Immature natural killer cell (primary cell): ENCODE measurements around the gene CEP70. TPM values are rescaled to one million over a fixed set of nuclear protein-coding genes. Genes with fewer than 3 reads are reported as not detected.
"Not testable (repeated sequence)": the region's sequence is repeated elsewhere in the genome, so short reads cannot be mapped to it uniquely, and the experiment has no call there.

Experiments used
- DNase-seq, 3 donors: peaks; one replicate each; pipeline ENCODE4 v3.0.0; 2022; ENCODE audit warnings: mixed read lengths in 1 of 3
- H3K27ac Mint-ChIP-seq, 6 donors: one replicate each; pipeline ENCODE4 v1.8.0; 2020; ENCODE audit warnings: mixed read lengths in 6 of 6, mild to moderate bottlenecking in 5 of 6, inconsistent platforms in 4 of 6, moderate library complexity in 3 of 6
- H3K27me3 Mint-ChIP-seq, 3 donors: one replicate each; pipeline ENCODE4 v1.8.0; 2020 to 2021; ENCODE audit warnings: low read depth in 3 of 3, mild to moderate bottlenecking in 3 of 3, mixed read lengths in 3 of 3, moderate library complexity in 3 of 3, inconsistent platforms in 1 of 3
- H3K36me3 Mint-ChIP-seq, 3 donors: one replicate each; pipeline ENCODE4 v1.8.0; 2020; ENCODE audit warnings: mixed read lengths in 3 of 3, inconsistent platforms in 2 of 3, mild to moderate bottlenecking in 2 of 3
- H3K4me1 Mint-ChIP-seq, 2 donors: one replicate each; pipeline ENCODE4 v1.8.0; 2020; ENCODE audit warnings: inconsistent platforms in 2 of 2, mild to moderate bottlenecking in 2 of 2, mixed read lengths in 2 of 2, moderate library complexity in 1 of 2
- H3K4me3 Mint-ChIP-seq, 5 donors: one replicate each; pipeline ENCODE4 v1.8.0; 2020; ENCODE audit warnings: mild to moderate bottlenecking in 5 of 5, mixed read lengths in 5 of 5, inconsistent platforms in 3 of 5, moderate library complexity in 3 of 5
- H3K9me3 Mint-ChIP-seq, 6 donors: one replicate each; pipeline ENCODE4 v1.8.0; 2020; ENCODE audit warnings: mild to moderate bottlenecking in 6 of 6, mixed read lengths in 6 of 6, inconsistent platforms in 4 of 6, moderate library complexity in 3 of 6
- polyA plus RNA-seq, 3 donors: library from polyadenylated mRNA; unstranded; fragments of 300-500 nt; fragmentation: Illumina TruSeq; gene quantifications; one replicate each; pipeline ENCODE4 v1.2.3, GENCODE V29; 2021

The CEP70 gene
- polyA plus RNA-seq, 3 donors from 2014 or later: 2.5 to 8.6 (median 7.5) TPM

DNA sequence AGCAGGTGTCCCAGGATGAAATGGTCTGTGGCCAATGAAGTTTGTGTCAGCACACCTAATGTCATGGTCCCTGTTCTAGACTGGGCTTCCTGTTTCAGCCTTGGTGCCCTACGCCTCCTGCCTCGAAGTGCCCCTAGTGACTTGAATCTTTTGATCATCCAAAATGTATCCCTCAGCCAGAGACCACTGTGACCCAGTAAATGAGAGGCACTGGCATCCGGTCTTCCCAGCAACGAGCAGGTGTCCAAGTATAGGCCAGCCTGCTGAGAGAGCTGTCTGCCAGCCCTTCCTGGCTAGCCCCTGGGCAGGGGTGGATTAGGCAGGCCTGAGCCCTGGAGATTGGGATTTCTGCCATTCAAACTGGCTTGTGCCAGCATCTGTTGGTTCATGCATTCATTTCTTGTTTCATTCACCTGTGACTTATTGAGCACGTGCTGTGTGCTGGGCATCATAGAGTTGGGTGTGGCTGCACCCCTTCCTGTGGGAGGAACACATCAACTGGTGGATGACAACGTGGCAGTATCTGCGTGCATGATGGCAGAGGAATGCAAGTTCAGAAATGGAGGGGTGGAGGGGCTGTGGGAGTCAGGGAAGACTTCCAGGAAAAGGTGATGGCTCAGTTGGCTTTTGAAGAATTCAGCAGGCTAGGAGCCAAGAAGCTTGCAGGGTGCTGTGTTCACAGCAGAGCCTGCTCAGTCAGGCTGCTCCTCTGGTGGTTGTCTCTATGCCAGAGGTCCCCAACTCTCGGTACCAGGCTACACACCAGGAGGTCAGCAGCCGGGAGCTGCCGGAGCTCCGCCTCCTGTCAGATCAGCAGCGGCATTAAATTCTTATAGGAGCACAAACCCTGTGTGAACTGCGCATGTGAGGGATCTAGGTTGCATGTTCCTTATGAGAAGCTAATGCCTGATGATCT is 138.0 kb downstream of the CEP70 start:
- no peak for DNase-seq
- H3K4me3 Mint-ChIP-seq: no peak overlapping the region
- H3K36me3 Mint-ChIP-seq: no peaks in the 10 kb centered on the region
- no peaks in the 10 kb centered on the region for H3K4me1 Mint-ChIP-seq
- no peak overlapping the region for H3K27ac Mint-ChIP-seq
- H3K9me3 Mint-ChIP-seq: no peaks in the 10 kb centered on the region
- H3K27me3 Mint-ChIP-seq: peaks cover 2 to 5% (median 4%) of the 10 kb centered on the region in 3 donors

DNA sequence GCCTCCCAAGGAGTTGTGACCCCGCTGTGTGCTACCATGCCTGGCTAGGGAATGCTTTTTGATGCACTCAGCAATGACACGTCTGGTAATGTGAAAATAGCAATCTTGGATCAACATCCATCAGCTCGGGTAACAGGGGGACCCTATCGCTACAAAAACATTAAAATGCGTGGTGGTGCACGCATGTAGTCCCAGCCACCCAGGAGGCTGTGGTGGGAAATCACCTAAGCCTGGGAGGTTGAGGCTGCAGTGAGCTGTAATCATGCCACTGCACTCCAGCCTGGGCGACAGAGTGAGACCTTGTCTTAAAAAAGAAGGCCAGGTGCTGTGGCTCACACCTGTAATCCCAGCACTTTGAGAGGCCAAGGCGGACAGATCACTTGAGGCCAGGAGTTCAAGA is 140.1 kb downstream of the CEP70 start:
- not testable (repeated sequence) for H3K27me3 Mint-ChIP-seq, DNase-seq, H3K9me3 Mint-ChIP-seq, H3K4me3 Mint-ChIP-seq, H3K36me3 Mint-ChIP-seq, H3K27ac Mint-ChIP-seq, H3K4me1 Mint-ChIP-seq

DNA sequence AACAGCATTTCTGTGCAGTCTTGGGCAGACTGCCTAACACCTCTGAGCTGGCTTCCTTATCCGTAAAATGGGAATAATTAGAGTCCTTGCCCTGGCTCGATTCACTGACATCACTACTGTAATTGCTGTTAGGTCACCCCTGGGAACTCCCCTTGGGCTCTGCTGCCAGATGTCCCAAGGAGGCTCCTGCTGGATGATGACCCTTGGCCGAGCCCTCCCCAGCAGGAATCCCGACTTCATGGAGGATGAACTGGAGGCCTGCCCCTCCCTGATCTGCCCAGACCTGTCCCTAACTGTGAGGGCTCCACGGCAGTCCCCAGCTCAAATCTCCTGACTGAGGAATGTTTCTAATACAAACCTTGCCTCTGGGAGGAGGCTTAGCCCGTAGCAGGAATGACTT is 141.6 kb downstream of the CEP70 start:
- H3K9me3 Mint-ChIP-seq: no peaks in the 10 kb centered on the region
- no peaks in the 10 kb centered on the region for H3K36me3 Mint-ChIP-seq
- no peak overlapping the region for H3K27ac Mint-ChIP-seq
- no peak overlapping the region for H3K4me3 Mint-ChIP-seq
- no peak for DNase-seq
- no peaks in the 10 kb centered on the region for H3K4me1 Mint-ChIP-seq
- H3K27me3 Mint-ChIP-seq: peaks cover 3 to 8% (median 4%) of the 10 kb centered on the region in 3 donors

DNA sequence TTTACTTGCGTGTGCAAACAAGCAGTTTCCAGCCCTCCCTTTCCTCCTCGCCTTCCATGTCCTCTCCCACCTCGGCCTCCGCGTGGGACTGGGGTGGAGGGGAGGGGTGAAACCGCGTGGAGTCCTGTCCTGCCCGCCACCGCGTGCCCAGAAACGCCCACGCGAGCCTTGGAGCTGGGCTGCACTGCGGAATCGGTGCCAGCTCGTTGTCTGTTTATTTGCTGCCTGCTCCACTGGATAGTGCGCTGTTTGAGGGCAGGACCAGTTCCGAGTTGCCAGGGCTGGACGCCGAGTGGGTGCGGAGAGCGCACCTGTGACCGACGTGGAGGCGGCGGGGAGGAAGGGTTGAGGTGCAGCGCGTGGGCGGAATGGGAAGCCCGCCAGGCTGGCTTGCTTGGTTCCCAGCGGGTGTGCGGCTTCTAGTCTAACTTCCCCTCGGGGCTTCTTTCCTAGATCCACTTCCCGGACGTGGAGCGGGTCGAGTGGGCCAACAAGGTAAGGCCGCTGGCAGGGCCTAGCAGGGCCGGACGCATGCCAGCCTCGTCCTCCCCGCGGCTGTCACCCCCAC is 142.4 kb downstream of the CEP70 start:
- Mint-ChIP-seq H3K4me1 (no peaks in the 10 kb centered on the region), H3K36me3 (no peaks in the 10 kb centered on the region), H3K9me3 (no peaks in the 10 kb centered on the region)

DNA sequence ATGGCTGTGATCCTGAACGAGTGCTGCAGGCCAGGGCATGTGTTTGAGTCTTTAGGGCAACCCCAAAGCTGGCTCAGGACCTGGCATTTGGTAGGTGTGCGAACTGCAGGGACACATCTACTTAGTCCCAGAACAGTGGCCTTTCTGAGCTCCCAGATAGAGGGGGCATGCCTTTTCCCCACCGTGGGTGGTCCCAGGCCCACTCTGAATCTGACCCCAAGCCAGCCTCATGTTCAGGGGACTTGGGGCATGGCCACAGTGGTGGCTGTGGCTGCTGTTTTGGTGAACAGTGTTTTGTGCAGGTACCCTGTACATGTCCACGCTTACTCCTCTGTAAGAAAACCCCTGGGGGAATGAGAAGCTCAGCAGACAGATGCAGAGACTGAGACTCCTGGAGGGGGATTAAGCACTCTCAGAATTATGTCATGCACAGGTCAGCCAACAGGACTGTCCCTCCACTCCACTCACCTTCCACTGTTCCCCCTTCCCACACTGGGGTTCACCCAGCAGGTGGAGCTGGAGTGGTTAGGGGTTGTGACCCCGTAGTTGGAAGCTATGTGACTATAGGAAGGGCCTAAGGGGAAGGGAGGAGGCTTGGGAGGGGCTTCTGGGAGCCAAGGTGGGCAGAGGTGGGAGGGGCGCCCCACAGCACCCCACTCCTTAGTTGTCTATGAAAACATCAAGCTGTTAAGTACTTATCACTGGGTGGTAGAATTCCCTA is 143.2 kb downstream of the CEP70 start:
- H3K9me3 Mint-ChIP-seq: no peaks in the 10 kb centered on the region
- DNase-seq: no peak
- peaks cover 3 to 8% (median 4%) of the 10 kb centered on the region in 3 donors for H3K27me3 Mint-ChIP-seq
- H3K27ac Mint-ChIP-seq: no peak overlapping the region
- H3K36me3 Mint-ChIP-seq: no peaks in the 10 kb centered on the region
- H3K4me3 Mint-ChIP-seq: no peak overlapping the region
- no peaks in the 10 kb centered on the region for H3K4me1 Mint-ChIP-seq

More for the DNA sequence above, 142.4 kb downstream of the CEP70 start:
- Mint-ChIP-seq H3K27me3 (peaks cover 3 to 8% (median 4%) of the 10 kb centered on the region in 3 donors), H3K4me3 (no peak overlapping the region), H3K27ac (no peak overlapping the region)
- DNase-seq: no peak

DNA sequence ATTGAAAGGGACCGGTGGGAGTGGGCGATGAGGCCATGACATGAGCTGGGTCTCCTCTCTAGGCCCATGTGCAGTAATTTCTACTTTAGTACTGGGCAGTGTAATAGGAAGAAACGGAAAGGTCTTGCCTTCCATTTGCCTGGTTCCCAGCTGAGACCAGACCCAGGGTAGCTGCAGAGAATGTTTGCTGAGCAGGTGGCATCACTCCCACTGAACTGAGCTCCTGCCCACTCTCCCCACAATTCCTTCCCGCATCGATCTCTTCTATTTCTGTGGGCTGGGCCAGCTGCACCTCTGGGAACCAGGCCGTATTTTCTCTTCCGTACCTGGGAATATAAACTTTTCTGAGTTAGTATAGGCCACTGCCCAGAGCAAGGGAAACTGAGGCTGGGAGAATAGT is 143.9 kb downstream of the CEP70 start:
- Mint-ChIP-seq H3K36me3 (no peaks in the 10 kb centered on the region), H3K27ac (no peak overlapping the region), H3K4me3 (no peak overlapping the region), H3K27me3 (peaks cover 3 to 5% (median 4%) of the 10 kb centered on the region in 3 donors), H3K4me1 (no peaks in the 10 kb centered on the region), H3K9me3 (no peaks in the 10 kb centered on the region)
- DNase-seq: no peak

DNA sequence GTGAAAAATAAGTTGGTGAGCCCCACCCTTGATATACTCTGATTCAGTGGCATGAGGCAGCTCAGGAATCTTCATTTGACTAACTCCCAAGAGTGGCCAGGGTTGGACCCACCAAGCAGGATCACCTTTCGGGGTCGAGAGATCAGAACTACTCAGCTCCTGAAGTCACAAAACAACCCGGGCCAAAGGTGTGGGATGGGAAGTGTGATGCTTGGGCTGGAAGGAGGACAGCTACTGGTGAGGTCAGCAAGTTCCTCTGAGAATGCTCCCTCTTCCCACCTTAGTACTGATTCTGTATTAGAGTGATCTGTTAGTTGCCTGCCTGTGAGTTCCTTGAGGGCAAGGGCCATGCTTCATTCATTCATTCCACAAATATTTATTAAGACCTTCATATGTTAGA is 144.6 kb downstream of the CEP70 start:
- Mint-ChIP-seq H3K27me3 (peaks cover 3 to 5% (median 4%) of the 10 kb centered on the region in 3 donors), H3K36me3 (no peaks in the 10 kb centered on the region), H3K4me3 (no peak overlapping the region), H3K27ac (no peak overlapping the region), H3K9me3 (no peaks in the 10 kb centered on the region), H3K4me1 (no peaks in the 10 kb centered on the region)
- DNase-seq: no peak

DNA sequence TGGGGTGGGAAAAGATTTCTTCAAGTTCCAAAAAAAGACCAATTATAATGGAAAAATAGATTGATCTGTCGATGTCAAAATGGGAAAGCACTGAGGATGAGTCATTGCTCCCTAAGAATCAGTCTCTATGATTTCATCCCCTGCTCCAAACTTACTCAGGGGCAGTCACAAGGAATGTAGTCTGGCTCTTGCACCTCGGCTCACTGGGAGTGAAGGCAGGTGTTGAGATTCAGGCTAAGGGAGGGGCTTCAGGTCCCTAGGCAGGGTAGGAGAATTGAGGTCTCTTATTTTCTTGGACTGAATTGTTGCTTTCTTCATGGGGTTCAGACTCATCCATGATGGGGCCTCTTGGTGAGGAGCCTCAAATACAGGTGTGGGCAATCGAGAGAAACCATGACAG is 145.4 kb downstream of the CEP70 start:
- Mint-ChIP-seq H3K27me3 (peaks cover 3 to 5% (median 4%) of the 10 kb centered on the region in 3 donors), H3K9me3 (no peaks in the 10 kb centered on the region), H3K4me3 (no peak overlapping the region), H3K27ac (no peak overlapping the region), H3K4me1 (no peaks in the 10 kb centered on the region), H3K36me3 (no peaks in the 10 kb centered on the region)
- DNase-seq: no peak

DNA sequence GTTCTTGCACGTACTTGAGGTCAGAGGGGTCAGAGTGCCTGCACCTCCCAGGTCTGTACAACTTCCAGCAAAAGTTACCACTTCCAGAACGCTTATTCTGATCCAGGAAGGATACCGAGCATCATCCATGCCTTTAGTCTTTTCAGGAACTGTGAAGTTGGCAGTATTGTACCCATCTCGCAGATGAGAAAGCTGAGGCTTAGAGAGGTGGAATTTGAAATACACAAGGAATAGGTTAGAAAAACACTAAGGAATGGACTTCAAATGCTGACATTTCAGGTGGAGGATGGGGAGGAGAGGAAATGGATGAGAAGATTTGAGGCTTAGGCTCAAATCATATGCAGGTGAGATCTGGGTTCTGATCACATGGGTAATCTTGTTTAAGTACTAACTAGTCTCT is 148.4 kb downstream of the CEP70 start:
- DNase-seq: no peak
- H3K36me3 Mint-ChIP-seq: no peaks in the 10 kb centered on the region
- H3K9me3 Mint-ChIP-seq: no peaks in the 10 kb centered on the region
- H3K27ac Mint-ChIP-seq: no peak overlapping the region
- H3K27me3 Mint-ChIP-seq: peaks cover 0 to 3% (median 3%) of the 10 kb centered on the region in 3 donors
- no peak overlapping the region for H3K4me3 Mint-ChIP-seq
- no peaks in the 10 kb centered on the region for H3K4me1 Mint-ChIP-seq

DNA sequence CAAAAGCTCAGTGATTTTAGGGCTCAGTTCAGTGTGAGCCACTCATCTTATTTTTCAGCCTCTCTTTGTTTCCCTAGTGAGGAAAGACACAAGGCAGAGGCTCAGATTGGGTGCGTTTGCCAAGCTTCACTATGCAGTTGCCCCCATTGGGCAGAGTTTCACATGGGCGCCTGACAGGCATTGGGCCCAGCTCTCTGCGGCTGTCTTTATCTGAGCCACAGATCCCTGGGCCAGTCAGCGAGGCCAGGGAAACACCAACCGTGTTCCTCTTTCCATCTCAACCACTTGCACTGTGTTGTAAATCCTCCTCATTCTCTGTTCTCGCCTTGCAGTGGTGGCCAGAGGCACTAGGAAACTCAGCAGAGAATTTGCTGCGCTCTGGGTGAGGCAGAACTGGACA is 148.8 kb downstream of the CEP70 start:
- no peaks in the 10 kb centered on the region for H3K36me3 Mint-ChIP-seq
- no peak overlapping the region for H3K4me3 Mint-ChIP-seq
- H3K27me3 Mint-ChIP-seq: peaks cover 0 to 3% (median 3%) of the 10 kb centered on the region in 3 donors
- H3K9me3 Mint-ChIP-seq: no peaks in the 10 kb centered on the region
- no peaks in the 10 kb centered on the region for H3K4me1 Mint-ChIP-seq
- DNase-seq: no peak
- no peak overlapping the region for H3K27ac Mint-ChIP-seq

Other genes with a start within 250 kb of the CEP70 start
- gene MRAS, start 245.7 kb downstream of the CEP70 start, polyA plus RNA-seq: not detected
- not detected for gene ESYT3, start 159.6 kb downstream of the CEP70 start, polyA plus RNA-seq
- 10 to 100 TPM in 2 of 3 donors, 1 to 10 TPM in 1; 3.8 to 18.4 (median 17.7) TPM for gene FAIM, start 14.5 kb upstream of the CEP70 start, polyA plus RNA-seq
- gene PIK3CB, start 240.7 kb upstream of the CEP70 start, polyA plus RNA-seq: 10 to 100 TPM in 1 of 3 donors, 1 to 10 TPM in 2; 4.6 to 11.7 (median 4.8) TPM